DMS153 (cell line): Measurements from ENCODE around the gene MAGEL2.
A peak's percentile ranks its signal among the peaks of the same experiment; 100 is the strongest.

Experiments
- DNase-seq: peaks from one replicate; lab custom pipeline; 2025; lab: John Stamatoyannopoulos, UW

MAGEL2 gene

DNA sequence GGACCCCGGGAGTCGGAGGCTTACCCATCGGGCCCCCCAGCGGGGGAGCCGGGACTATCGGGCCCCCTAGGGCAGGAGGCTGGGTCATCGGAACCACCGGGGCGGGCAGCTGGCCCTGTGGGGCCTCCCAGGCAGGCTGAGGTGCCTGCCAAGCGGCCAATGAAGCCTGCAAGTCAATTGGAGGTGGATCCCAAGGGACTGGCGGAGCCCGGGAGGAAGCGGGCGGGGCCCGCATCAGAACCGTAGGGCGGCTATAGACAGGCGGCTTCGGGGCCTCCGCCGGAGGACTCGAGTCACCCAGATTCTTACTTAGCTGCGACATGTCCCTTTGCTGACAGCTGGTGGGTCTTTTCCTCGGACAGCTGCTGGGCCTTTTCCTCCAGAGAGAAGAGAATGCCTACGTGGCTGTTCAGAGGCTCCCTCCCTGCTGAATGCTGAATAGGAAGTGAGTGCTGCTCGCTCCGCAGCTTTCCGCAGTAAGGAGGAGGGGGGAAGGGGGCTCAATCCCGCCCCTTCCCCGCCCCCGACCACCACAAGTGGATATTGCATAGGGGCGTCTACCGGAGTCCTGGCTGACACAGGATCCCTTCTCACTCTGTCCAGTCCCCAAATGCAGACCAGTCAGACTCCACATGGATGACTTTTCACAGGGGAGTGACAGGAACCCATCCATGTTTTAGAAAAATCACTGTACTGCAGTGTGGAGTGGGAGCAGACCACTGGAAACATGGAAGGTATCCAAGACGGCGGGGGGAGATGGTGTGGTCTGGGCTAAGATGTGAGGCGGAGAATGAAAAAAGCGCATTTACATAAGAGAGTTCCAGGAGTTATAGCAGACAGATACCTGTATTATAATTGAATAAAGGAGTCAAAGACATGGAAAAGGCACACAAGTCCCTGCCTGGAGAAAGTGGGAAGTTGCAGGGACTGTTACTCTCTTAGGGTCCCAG is at the start of gene MAGEL2:
Gene MAGEL2 (minus strand): TSS at position 447 of the 950 bp plus-strand sequence. CDS start 125 bp downstream, at position 322.
- DNase-seq, result no peak

GRCh38 chr15:23695282-23695681 is 47.6 kb upstream of the MAGEL2 start:
- no peak for DNase-seq

DNA sequence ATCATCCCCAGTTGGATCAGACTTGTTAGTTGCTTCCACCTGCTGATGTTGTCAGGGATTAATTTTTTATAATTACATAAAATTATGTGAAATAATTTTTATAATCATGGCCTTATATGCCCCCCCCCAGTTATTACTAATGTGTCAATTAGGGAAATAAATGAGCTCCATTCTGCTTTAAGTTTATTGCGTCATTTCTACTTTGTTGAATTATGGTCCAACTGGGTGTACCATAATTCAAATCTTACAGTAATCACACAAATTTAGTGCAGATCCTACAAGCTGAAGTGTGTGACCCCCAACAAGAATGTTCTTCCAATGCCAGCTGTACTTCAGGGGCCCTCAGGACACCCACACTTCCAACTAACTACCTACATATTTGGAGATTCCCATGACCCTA is 46.9 kb upstream of the MAGEL2 start:
- no peak for DNase-seq

DNA sequence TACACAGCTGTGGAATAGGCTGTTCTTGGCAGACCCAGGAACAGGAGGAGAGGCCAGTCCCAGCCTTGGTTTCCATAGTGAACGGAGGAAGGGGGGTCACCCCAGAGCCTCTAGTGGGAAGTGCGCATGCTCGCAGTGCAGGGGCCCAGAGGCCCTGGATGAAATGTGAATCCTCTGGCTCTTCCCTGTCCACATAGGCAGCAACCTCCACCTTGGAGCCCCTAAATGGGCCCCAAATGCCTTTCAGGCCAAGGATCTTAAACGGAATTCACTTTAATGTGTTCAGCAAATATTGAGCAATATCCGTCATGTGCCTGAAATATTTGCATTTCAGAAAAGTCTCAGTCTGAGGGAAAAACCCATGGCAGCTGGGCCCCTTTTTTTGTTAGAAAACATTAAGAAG is 42.8 kb upstream of the MAGEL2 start:
- no peak for DNase-seq

GRCh38 chr15:23690015-23690414 is 42.3 kb upstream of the MAGEL2 start:
- no peak for DNase-seq

DNA sequence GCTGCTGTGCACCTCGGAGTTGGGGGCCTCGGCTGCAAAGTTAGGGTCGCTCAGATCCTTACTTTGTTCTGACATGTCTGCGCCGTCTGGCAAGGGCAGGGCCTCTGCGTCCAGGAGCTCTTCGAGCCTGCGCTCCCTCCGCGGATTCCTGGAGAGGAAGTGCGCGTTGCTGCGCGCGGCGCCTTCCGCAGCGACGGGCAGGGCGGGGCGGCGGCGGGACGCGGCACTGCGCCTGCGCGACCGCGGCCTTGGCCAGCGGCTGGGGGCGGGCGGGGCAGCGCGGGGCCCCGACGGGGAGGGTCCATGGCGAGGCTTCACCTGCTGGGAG is 39.4 kb upstream of the MAGEL2 start, which contains the start of gene NDN:
Gene NDN (minus strand): TSS at position 163 of the 328 bp plus-strand sequence. CDS start 88 bp downstream, at position 75.
- no peak for DNase-seq

- no peak for DNase-seq
Observed at GRCh38 chr15:23686466-23687142, 38.9 kb upstream of the MAGEL2 start.

GRCh38 chr15:23671481-23671880 is 23.8 kb upstream of the MAGEL2 start:
- DNase-seq, result no peak

GRCh38 chr15:23670970-23671369 is 23.3 kb upstream of the MAGEL2 start:
- no peak for DNase-seq

DNA sequence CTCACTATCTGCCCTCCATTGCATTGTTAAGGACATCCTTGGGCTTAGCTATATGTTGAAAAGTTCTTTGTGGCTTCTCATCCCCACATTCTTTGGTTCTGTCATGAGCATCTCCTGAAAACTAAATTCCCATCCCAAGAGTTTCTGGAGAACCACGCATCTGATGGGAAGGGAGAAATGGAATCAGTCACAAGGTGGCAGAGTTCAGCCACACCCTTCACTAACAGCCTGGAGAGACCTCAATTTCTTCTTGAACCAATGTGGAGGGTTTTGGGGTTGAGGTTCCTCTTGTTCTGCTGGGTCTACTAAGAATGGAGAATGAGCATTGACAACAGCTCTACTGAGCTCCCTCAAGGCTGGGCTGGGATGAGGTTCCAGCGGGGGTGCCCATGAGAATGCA is 15.6 kb upstream of the MAGEL2 start:
- no peak for DNase-seq

DNA sequence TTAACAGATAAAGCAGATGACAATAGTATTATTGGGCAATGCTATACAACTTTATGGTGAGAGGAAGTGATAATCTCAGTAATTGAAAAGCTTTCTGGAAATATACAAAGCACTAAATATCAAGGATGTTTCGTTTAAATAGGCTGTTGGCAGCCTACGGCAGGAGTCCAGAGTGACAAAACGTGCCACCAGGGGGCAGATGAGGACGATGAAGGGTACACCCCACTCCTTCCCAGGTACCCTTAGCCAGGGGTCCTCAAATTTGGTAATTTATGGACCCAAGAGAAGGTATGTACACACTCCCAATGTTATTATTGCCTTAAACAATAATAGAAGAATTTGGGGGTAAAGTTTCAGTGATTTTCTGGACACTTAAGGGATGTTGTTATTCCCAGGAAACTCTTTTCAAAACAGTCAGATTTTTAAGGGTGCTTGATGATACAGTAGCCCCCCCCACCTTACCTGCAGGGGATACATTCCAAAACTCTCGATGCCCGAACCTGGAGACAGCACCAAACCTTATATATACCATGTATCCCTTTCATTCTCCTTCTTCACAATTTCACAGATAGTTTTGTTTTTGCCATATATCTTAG is 1.4 kb upstream of the MAGEL2 start:
- DNase-seq, result no peak

DNA sequence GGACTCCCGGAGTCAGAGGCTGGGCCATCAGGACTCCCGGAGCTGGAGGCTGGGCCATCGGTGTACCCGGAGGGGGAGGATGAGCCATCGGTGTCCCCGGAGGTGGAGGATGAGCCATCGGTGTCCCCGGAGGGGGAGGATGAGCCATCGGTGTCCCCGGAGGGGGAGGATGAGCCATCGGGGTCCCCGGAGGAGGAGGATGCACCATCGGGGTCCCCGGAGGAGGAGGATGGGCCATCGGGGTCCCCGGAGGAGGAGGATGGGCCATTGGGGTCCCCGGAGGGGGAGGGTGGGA is 719 bp downstream of the MAGEL2 start:
- DNase-seq, result no peak

GRCh38 chr15:23646165-23647000 is 1.3 kb downstream of the MAGEL2 start:
- DNase-seq, result no peak

DNA sequence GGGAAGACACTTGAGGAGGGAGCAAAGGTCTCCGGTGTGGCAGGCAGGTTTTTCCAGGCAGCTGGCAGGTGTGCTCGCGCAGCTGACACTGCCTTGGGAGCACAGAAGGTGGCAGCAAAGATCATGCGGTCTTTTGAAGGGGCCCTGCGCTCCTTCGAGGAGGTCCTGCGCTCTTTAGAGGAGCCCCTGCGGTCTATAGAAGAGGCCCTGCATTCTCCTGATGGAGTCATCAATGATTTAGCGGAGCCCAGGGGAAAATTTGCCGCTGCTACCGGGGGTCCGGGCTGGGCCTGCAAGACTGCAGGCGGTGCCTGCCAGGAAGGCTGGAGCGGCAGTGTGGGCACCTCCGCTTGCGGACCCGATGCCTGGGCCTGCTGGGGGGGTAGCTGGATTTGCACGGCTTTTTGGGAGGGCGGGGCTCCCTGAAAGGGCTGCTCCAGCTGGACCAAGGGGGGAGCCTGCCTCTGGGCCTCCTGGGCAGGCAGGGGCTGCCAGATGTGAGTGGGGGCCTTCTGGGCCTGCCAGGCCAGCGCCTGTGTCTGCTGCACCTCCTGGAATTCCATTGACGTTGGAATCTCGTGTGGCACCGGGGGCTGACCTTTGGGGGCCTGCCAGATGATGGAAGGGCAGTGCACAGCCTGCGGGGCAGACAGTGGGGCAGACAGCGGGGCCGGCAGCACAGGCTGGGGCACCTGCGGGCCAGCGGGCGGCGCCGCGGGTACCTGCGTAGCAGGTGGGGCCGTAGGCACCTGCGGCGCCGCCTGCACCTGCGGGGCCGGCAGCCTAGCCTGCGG is 2.1 kb downstream of the MAGEL2 start:
- DNase-seq, result no peak

DNA sequence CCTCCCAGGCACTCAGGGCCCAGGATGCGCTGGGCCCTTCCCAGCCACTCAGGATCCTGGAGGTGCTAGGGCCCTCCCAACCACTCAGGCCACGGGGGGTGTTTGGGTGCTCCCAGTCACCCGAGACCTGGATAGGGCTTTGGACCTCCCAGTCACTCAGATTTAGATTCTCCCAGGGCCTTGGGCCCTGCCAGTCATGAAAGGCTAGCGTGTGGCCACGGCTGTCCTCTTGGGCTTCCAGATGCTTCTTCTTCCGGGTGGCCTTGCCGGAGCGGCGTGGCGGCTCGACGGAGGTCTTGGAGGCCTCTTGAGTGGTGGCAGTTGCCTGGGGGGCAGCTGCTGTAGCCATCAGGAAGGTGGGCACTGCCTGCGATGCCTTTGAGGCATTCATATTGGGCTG is 2.8 kb downstream of the MAGEL2 start:
- no peak for DNase-seq

DNA sequence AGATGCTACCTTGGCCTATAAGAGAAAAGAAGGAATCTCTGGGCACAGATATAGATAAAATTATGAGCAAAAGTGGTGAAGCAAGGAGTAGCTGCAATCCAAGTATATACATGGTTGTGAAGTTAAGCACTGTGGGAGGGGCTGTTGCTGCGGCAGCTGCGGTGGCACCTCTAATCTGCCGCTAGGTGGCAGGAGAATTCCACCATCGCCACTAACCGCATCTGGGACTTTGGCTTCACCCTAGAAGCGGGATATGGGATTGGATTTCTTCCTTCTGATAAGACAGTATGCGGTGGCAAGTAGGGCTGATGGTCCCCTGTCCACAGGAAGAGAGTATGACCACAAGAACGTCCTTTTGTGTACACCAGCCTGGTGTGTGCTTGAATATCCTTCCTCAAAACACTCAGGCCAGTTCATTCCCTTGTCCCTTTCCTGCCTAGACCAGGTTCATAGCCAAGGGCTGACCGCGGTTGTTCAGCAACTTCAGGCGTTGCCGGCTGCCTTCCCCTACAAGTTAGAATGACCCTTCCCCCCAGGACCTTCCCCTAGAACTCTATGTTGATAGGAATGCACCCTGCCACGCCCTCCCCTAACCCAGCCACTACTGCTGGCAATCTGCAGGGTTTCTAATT is 5.1 kb downstream of the MAGEL2 start:
- DNase-seq, result peak; percentile 12

DNA sequence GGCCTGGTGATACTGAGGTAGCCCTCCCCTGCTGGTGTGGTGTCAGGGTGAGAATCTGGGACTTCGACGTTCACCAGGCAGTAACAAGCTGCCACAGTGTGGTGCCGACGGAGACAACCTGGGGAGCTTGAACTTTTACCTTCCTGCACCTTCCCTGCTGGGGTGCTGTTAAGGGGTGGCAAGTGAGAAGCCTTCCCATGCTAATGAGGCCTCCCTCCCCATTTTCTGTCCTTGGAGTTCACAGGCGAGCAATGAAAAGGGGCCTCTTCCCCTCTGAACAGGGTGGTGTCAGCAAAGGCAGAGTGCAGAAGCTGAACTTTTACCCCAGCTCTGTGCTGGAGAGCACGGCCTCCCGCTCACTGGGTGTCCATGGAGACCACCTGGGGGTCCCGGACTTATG is 13.5 kb downstream of the MAGEL2 start:
- no peak for DNase-seq

GRCh38 chr15:23629234-23629805 is 18.3 kb downstream of the MAGEL2 start:
- no peak for DNase-seq

GRCh38 chr15:23628612-23629233 is 18.9 kb downstream of the MAGEL2 start:
- no peak for DNase-seq

DNA sequence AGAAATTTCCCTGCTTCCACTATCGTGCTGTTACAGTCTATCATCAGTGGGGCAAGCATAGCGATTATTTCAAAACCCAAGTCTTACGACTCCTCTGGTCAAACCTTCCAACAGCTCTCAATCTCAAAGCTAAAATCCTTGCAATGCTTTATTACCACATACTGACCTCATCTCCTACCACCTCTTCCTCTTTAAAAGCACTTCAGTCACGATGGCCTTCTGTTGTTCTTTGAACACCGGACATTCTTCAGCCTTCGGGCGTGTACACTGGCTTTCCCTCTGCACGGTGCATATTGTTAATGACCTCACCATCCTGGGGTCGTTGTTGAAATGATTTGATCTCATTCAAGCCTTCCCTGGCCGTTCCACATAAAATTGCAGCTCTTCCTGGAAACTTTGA is 31.1 kb downstream of the MAGEL2 start:
- DNase-seq, result no peak
